Neuronal stem cell (in vitro differentiated cells): Measurements from ENCODE around the gene PRR12.

Experiments
- DNase-seq: peaks from one replicate; pipeline ENCODE4 v3.0.0-alpha.2; 2013; ENCODE audit warnings: low spot score
- H2AFZ ChIP-seq: one replicate; pipeline ENCODE4 v1.6.1; 2013; ENCODE audit warnings: mild to moderate bottlenecking, low read length, inconsistent platforms
- H2AK5ac ChIP-seq: 2 replicates; pipeline ENCODE4 v1.6.1; 2013; ENCODE audit warnings: low read depth, mild to moderate bottlenecking, inconsistent platforms, low read length, moderate library complexity, mixed read lengths
- H2BK120ac ChIP-seq: 2 replicates; pipeline ENCODE4 v1.6.1; 2013; ENCODE audit warnings: low read depth, mild to moderate bottlenecking, inconsistent platforms, low read length, moderate library complexity, mixed read lengths
- H2BK12ac ChIP-seq: one replicate; pipeline ENCODE4 v1.6.1; 2013; ENCODE audit warnings: low read length, inconsistent platforms
- H2BK15ac ChIP-seq: 2 replicates; pipeline ENCODE4 v1.6.1; 2013; ENCODE audit warnings: mild to moderate bottlenecking, low read length, inconsistent platforms, mixed read lengths
- H2BK5ac ChIP-seq: one replicate; pipeline ENCODE4 v1.6.1; 2013; ENCODE audit warnings: inconsistent platforms, mild to moderate bottlenecking, low read length, moderate library complexity
- H3K14ac ChIP-seq: one replicate; pipeline ENCODE4 v1.6.1; 2013; ENCODE audit warnings: low read length, inconsistent platforms
- H3K18ac ChIP-seq: 2 replicates; pipeline ENCODE4 v1.6.1; 2013; ENCODE audit warnings: low read length, inconsistent platforms
- H3K23ac ChIP-seq: 2 replicates; pipeline ENCODE4 v1.6.1; 2013; ENCODE audit warnings: low read depth, mild to moderate bottlenecking, mixed read lengths, low read length, inconsistent platforms; ENCODE audit not compliant: poor library complexity
- H3K27ac ChIP-seq: replicated peaks from 3 replicates; pipeline ENCODE4 v1.5.1; 2013; ENCODE audit warnings: low read length, inconsistent platforms
- H3K27me3 ChIP-seq, 3 experiments: 2 replicates each; pipeline ENCODE4 v1.6.1; 2013; ENCODE audit warnings: low read length in 3 of 3, mild to moderate bottlenecking in 2 of 3, inconsistent platforms in 1 of 3, low read depth in 1 of 3, mixed read lengths in 1 of 3, moderate library complexity in 1 of 3; ENCODE audit not compliant: control insufficient read depth in 3 of 3, insufficient read depth in 3 of 3
- H3K36me3 ChIP-seq, 2 donors: replicated peaks in 1 of 2; 2 replicates each; pipeline ENCODE4 v1.6.1; 2013; ENCODE audit warnings: low read length in 2 of 2; ENCODE audit not compliant: control insufficient read depth in 2 of 2, insufficient read depth in 2 of 2
- H3K4ac ChIP-seq: 2 replicates; pipeline ENCODE4 v1.6.1; 2013; ENCODE audit warnings: inconsistent platforms, mild to moderate bottlenecking, low read length, moderate library complexity
- H3K4me1 ChIP-seq, 2 donors: 1 replicate in 1 of 2; 2 replicates in 1 of 2; pipeline ENCODE4 v1.6.1; 2013; ENCODE audit warnings: low read length in 2 of 2, low read depth in 1 of 2; ENCODE audit not compliant: control insufficient read depth in 2 of 2, insufficient read depth in 1 of 2
- H3K4me2 ChIP-seq: one replicate; pipeline ENCODE4 v1.6.1; 2013; ENCODE audit warnings: mild to moderate bottlenecking, low read length, inconsistent platforms; ENCODE audit not compliant: insufficient read depth, poor library complexity, severe bottlenecking
- H3K4me3 ChIP-seq, 2 donors: 2 replicates each; pipeline ENCODE4 v1.5.1; 2013; ENCODE audit warnings: low read length in 2 of 2, mild to moderate bottlenecking in 2 of 2, inconsistent platforms in 1 of 2, moderate library complexity in 1 of 2
- H3K79me1 ChIP-seq: one replicate; pipeline ENCODE4 v1.6.1; 2013; ENCODE audit warnings: low read depth, mild to moderate bottlenecking, inconsistent platforms, low read length, moderate library complexity
- H3K9ac ChIP-seq: one replicate; pipeline ENCODE4 v1.6.1; 2013; ENCODE audit warnings: mild to moderate bottlenecking, low read depth, low read length, inconsistent platforms; ENCODE audit not compliant: poor library complexity
- H3K9me3 ChIP-seq, 2 donors: replicated peaks in 1 of 2; 2 replicates each; pipeline versions ENCODE3 to v1.6.1; 2013; ENCODE audit warnings: low read length in 2 of 2, mild to moderate bottlenecking in 2 of 2, inconsistent platforms in 1 of 2, low read depth in 1 of 2, mixed read lengths in 1 of 2, moderate library complexity in 1 of 2; ENCODE audit not compliant: control insufficient read depth in 2 of 2, insufficient read depth in 1 of 2
- H4K8ac ChIP-seq: one replicate; pipeline ENCODE4 v1.6.1; 2013; ENCODE audit warnings: low read depth, mild to moderate bottlenecking, inconsistent platforms, low read length, moderate library complexity
- H4K91ac ChIP-seq: one replicate; pipeline ENCODE4 v1.6.1; 2013; ENCODE audit warnings: low read length, low read depth, mild to moderate bottlenecking, inconsistent platforms; ENCODE audit not compliant: poor library complexity
- WGBS, 2 donors: extraction: QIAGEN DNeasy Blood & Tissue Kit; methylation state at CpG; one replicate each; pipeline ENCODE4 v1.1.7; 2013; ENCODE audit warnings: missing lambda C conversion rate in 2 of 2, mixed read lengths in 1 of 2; ENCODE audit not compliant: insufficient read length in 2 of 2, insufficient replicate concordance in 1 of 2; ENCODE audit errors: extremely low coverage in 2 of 2; 5-methylcytosine and 5-hydroxymethylcytosine counted together

Gene PRR12

DNA sequence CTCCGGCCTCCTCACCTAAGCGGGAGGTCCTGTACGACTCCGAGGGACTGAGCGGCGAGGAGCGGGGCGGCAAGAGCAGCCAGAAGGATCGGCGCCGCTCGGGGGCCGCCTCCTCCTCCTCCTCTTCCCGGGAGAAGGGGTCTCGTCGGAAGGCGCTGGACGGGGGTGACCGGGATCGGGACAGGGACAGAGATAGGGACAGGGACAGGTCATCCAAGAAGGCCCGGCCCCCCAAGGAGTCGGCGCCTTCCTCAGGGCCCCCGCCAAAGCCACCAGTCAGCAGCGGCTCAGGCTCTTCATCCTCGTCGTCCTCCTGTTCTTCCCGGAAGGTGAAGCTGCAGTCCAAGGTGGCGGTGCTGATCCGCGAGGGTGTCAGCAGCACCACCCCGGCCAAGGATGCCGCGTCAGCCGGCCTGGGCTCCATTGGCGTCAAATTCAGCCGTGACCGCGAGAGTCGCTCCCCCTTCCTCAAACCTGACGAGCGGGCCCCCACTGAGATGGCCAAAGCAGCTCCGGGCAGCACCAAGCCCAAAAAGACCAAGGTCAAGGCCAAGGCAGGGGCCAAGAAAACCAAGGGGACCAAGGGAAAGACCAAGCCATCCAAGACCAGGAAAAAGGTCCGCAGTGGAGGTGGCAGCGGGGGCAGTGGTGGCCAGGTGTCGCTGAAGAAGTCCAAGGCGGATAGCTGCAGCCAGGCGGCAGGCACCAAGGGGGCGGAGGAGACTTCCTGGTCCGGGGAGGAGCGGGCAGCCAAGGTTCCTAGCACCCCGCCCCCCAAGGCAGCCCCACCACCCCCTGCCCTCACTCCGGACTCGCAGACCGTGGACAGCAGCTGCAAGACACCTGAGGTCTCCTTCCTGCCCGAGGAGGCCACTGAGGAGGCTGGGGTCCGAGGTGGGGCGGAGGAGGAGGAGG, 61.8 kb downstream of the PRR12 start:
- peak overlapping the region; percentile 82 for H4K8ac ChIP-seq
- H2BK120ac ChIP-seq, result no peak overlapping the region
- peak overlapping the region; percentile 31 for H3K23ac ChIP-seq
- no peaks in the 10 kb centered on the region for H3K9me3 ChIP-seq
- H3K27me3 ChIP-seq, result no peaks in the 10 kb centered on the region
- no peak overlapping the region for H3K4me2 ChIP-seq
- H3K79me1 ChIP-seq, result peaks cover 26% of the 10 kb centered on the region
- H3K27ac ChIP-seq, result no peak overlapping the region
- WGBS, 2 donors, result no CpG with 5 or more reads among the region's 58 CpGs
- no peak overlapping the region for H3K9ac ChIP-seq
- no peak overlapping the region for H3K14ac ChIP-seq
- no peak for DNase-seq
- no peak overlapping the region for H2BK15ac ChIP-seq
- no peak overlapping the region for H3K4me3 ChIP-seq
- H3K18ac ChIP-seq, result no peak overlapping the region
- H3K36me3 ChIP-seq, result peaks cover 57 to 90% of the 10 kb centered on the region in 2 donors
- no peak overlapping the region for H2AFZ ChIP-seq
- no peaks in the 10 kb centered on the region for H3K4me1 ChIP-seq
- H4K91ac ChIP-seq, result no peak overlapping the region
- peak overlapping the region; percentile 53 for H2BK5ac ChIP-seq
- no peak overlapping the region for H2BK12ac ChIP-seq
- no peak overlapping the region for H2AK5ac ChIP-seq
- H3K4ac ChIP-seq, result no peak overlapping the region

- WGBS, 2 donors, result no CpG with 5 or more reads among the region's 13 CpGs
- no peak for DNase-seq
- Histone ChIP-seq H2AK5ac (no peak overlapping the region), H3K23ac (peak overlapping the region; percentile 31), H3K9ac (no peak overlapping the region), H3K79me1 (peaks cover 26% of the 10 kb centered on the region), H2BK15ac (no peak overlapping the region), H3K14ac (no peak overlapping the region), H3K4me1 (no peaks in the 10 kb centered on the region), H2AFZ (no peak overlapping the region), H3K4me3 (no peak overlapping the region), H2BK120ac (no peak overlapping the region), H3K4ac (no peak overlapping the region), H3K18ac (no peak overlapping the region), H3K27ac (no peak overlapping the region), H3K27me3 (no peaks in the 10 kb centered on the region), H4K8ac (no peak overlapping the region), H2BK5ac (no peak overlapping the region), H3K36me3 (peaks cover 59 to 90% of the 10 kb centered on the region in 2 donors), H4K91ac (no peak overlapping the region), H3K4me2 (no peak overlapping the region), H3K9me3 (no peaks in the 10 kb centered on the region), H2BK12ac (no peak overlapping the region)
These were observed 62.5 kb downstream of the PRR12 start for GRCh38 chr19:49653466-49653806.

DNA sequence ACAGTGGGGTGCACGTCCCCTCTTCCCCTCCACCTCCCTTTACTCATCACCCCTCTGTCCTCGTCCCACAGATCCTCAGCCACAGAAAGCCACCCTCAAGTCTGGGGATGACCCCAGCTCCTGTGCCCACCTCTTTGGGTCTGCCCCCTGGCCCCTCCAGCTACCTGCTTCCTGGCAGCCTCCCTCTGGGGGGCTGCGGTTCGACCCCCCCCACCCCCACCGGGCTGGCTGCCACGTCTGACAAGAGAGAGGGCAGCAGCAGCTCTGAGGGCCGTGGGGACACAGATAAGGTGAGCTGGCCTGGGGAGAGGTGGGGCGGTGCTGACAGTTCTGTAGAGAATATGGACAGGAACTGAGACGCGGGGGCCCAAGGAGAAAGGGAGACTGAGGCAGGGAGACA, 63.6 kb downstream of the PRR12 start:
- H3K23ac ChIP-seq, result no peak overlapping the region
- no peak for DNase-seq
- no peak overlapping the region for H2BK120ac ChIP-seq
- H3K4me3 ChIP-seq, result no peak overlapping the region
- no peak overlapping the region for H2BK12ac ChIP-seq
- H3K4me2 ChIP-seq, result no peak overlapping the region
- no peak overlapping the region for H2BK15ac ChIP-seq
- H3K27ac ChIP-seq, result no peak overlapping the region
- no peak overlapping the region for H2AFZ ChIP-seq
- H3K27me3 ChIP-seq, result no peaks in the 10 kb centered on the region
- peak overlapping the region; percentile 28 for H3K18ac ChIP-seq
- H3K9me3 ChIP-seq, result no peaks in the 10 kb centered on the region
- H3K14ac ChIP-seq, result no peak overlapping the region
- no peaks in the 10 kb centered on the region for H3K4me1 ChIP-seq
- H3K9ac ChIP-seq, result no peak overlapping the region
- WGBS, 2 donors, result no CpG with 5 or more reads among the region's 10 CpGs
- H3K4ac ChIP-seq, result no peak overlapping the region
- peaks cover 25% of the 10 kb centered on the region for H3K79me1 ChIP-seq
- H3K36me3 ChIP-seq, result peaks cover 66 to 92% of the 10 kb centered on the region in 2 donors
- H4K91ac ChIP-seq, result no peak overlapping the region
- no peak overlapping the region for H2BK5ac ChIP-seq
- H4K8ac ChIP-seq, result no peak overlapping the region
- no peak overlapping the region for H2AK5ac ChIP-seq

- no peak overlapping the region for H3K14ac ChIP-seq
- H3K79me1 ChIP-seq, result peaks cover 23% of the 10 kb centered on the region
- H4K8ac ChIP-seq, result no peak overlapping the region
- H3K9me3 ChIP-seq, result peaks cover 4 to 5% of the 10 kb centered on the region in 2 donors
- H2BK15ac ChIP-seq, result no peak overlapping the region
- H3K27me3 ChIP-seq, result no peaks in the 10 kb centered on the region
- no peak overlapping the region for H3K4me3 ChIP-seq
- H2AFZ ChIP-seq, result no peak overlapping the region
- H4K91ac ChIP-seq, result no peak overlapping the region
- no peak overlapping the region for H3K18ac ChIP-seq
- H3K36me3 ChIP-seq, result peaks cover 64 to 92% of the 10 kb centered on the region in 2 donors
- H2BK120ac ChIP-seq, result no peak overlapping the region
- peak overlapping the region; percentile 34 for H3K23ac ChIP-seq
- no CpG with 5 or more reads among the region's 23 CpGs for WGBS, 2 donors
- H3K4ac ChIP-seq, result no peak overlapping the region
- H2BK12ac ChIP-seq, result no peak overlapping the region
- H2BK5ac ChIP-seq, result no peak overlapping the region
- no peak overlapping the region for H3K27ac ChIP-seq
- no peak overlapping the region for H2AK5ac ChIP-seq
- no peak overlapping the region for H3K9ac ChIP-seq
- H3K4me1 ChIP-seq, result no peaks in the 10 kb centered on the region
- H3K4me2 ChIP-seq, result no peak overlapping the region
- DNase-seq, result no peak
These were observed 64.8 kb downstream of the PRR12 start for GRCh38 chr19:49655570-49656455.
